Body of pancreas (tissue), 4 donors: Measurements from ENCODE around the gene ADRA1B.

Experiments
- CTCF ChIP-seq, 7 experiments: fragments of 450-650 bp in 4 of 7; fragments of 200-600 bp in 3 of 7; sonication (generic) in 3 of 7; IDR thresholded peaks; one replicate each; pipeline ENCODE4 v1.5.1; 2016 to 2019; ENCODE audit warnings: antibody characterized with exemption in 7 of 7
- POLR2A ChIP-seq, 3 donors: fragments of 450-650 bp; IDR thresholded peaks; one replicate each; pipeline ENCODE4 v1.6.1; 2016; ENCODE audit warnings: antibody characterized with exemption in 3 of 3, mild to moderate bottlenecking in 2 of 3

- TF ChIP-seq CTCF (IDR thresholded peaks at IDR 0.05) (no peak), POLR2A (IDR thresholded peaks at IDR 0.05) (no peak)
Measured at GRCh38 chr5:159901308-159901707, 15.0 kb upstream of the ADRA1B start.
